A673 (cell line): ENCODE measurements around the gene CCNYL1.

ENCODE experiments used
- CTCF ChIP-seq: fragments of 300-800, 200-600 bp; sonication (generic); conservative IDR thresholded peaks from 2 replicates; pipeline ENCODE4 v1.5.1; 2017; ENCODE audit warnings: low read depth, mild to moderate bottlenecking, antibody characterized with exemption, low read length, moderate library complexity, mixed read lengths
- EZH2 ChIP-seq: fragments of 200-600 bp; sonication (generic); IDR thresholded peaks from 2 replicates; pipeline ENCODE4 v1.6.1; 2017; ENCODE audit warnings: borderline replicate concordance, low read depth, mild to moderate bottlenecking, mixed read lengths, antibody characterized with exemption, low read length; ENCODE audit not compliant: poor library complexity, severe bottlenecking

DNA sequence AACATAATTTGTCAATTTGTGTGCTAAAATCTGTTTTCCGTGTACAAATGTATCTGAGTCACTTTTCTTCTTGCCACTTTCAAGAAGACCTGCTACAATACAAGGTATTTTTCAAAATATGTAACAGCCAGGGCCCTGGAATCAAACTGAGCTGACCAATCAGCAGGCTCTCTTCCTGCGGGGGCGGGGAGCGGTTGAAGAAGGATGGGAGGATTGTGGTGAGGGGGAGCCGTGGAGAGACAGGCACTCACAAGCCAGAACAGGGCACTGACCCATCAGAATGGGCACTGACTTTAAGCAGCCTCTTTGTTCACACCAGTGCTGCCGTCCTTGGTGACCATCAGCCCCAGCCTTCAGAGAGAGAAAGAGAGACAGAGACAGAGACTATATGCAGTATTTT, 40.6 kb upstream of the CCNYL1 start:
- no peak for TF ChIP-seq CTCF
- no peak for TF ChIP-seq EZH2
